Measurements from ENCODE around the gene ZBTB12. TPM values are rescaled to one million over a fixed set of nuclear protein-coding genes. Genes with fewer than 3 reads are reported as not detected.
A peak's percentile ranks its signal among the peaks of the same experiment; 100 is the strongest.

ZBTB12 gene
- total RNA-seq, 1 experiment from 2014 or later, result 11.7 TPM

DNA sequence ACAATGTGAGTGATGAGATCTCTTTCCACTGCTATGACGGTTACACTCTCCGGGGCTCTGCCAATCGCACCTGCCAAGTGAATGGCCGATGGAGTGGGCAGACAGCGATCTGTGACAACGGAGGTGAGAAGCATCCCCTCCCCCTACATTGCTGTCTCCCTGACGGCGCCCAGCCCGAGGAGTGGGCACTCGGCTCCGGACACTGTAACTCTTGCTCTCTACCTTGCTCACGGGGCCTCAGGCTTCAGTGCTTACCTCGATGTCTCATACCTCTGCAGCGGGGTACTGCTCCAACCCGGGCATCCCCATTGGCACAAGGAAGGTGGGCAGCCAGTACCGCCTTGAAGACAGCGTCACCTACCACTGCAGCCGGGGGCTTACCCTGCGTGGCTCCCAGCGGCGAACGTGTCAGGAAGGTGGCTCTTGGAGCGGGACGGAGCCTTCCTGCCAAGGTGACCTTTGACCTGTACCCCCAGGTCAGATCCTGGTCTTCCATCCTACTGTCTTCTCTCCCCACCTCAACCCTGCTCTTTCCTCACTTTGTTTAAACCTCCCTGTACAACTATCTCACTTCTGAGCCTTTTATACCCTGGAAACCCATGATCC, 45.3 kb upstream of the ZBTB12 start:
- peaks cover 27% of the 10 kb centered on the region for H3K36me3 Mint-ChIP-seq (ENCODE audit: insufficient read depth, unreplicated experiment)
- peaks cover 4% of the 10 kb centered on the region for H3K36me3 ChIP-seq (ENCODE audit: control insufficient read depth, insufficient read depth, low read length)
- H3K27me3 ChIP-seq (replicated peaks; ENCODE audit: control insufficient read depth, insufficient read depth, low read length), result no peaks in the 10 kb centered on the region
- peaks cover 40% of the 10 kb centered on the region for H3K4me1 Mint-ChIP-seq (ENCODE audit: low read depth, unreplicated experiment)
- no peaks in the 10 kb centered on the region for H3K9me3 Mint-ChIP-seq (ENCODE audit: unreplicated experiment)
- H3K9me3 ChIP-seq, result no peaks in the 10 kb centered on the region
- TF ChIP-seq, protein P1, sequence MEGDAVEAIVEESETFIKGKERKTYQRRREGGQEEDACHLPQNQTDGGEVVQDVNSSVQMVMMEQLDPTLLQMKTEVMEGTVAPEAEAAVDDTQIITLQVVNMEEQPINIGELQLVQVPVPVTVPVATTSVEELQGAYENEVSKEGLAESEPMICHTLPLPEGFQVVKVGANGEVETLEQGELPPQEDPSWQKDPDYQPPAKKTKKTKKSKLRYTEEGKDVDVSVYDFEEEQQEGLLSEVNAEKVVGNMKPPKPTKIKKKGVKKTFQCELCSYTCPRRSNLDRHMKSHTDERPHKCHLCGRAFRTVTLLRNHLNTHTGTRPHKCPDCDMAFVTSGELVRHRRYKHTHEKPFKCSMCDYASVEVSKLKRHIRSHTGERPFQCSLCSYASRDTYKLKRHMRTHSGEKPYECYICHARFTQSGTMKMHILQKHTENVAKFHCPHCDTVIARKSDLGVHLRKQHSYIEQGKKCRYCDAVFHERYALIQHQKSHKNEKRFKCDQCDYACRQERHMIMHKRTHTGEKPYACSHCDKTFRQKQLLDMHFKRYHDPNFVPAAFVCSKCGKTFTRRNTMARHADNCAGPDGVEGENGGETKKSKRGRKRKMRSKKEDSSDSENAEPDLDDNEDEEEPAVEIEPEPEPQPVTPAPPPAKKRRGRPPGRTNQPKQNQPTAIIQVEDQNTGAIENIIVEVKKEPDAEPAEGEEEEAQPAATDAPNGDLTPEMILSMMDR (IDR thresholded peaks at IDR 0.05; ENCODE audit: insufficient read depth in 1 of 2, low read depth in 1 of 2, low read length in 1 of 2, severe bottlenecking in 1 of 2, unreplicated experiment in 1 of 2), result no peak
- CTCF ChIA-PET, result no interaction called here
- no peak for DNase-seq
- no peak overlapping the region for H3K4me3 ChIP-seq (ENCODE audit: low read depth, low read length)
- peaks cover 32% of the 10 kb centered on the region for H3K4me1 ChIP-seq
- intact Hi-C loops (cut with micrococcal nuclease; ENCODE audit: unreplicated experiment), result no loop called here
- peak overlapping the region; percentile 94 for H3K27ac Mint-ChIP-seq (ENCODE audit: unreplicated experiment)
- peak overlapping the region; percentile 58 for H3K4me3 Mint-ChIP-seq (ENCODE audit: unreplicated experiment)
- POLR2A ChIA-PET, result no interaction called here
- BruUV-seq (replicated peaks), result no TSS peak
- H3K27me3 Mint-ChIP-seq (ENCODE audit: insufficient read depth, unreplicated experiment), result no peaks in the 10 kb centered on the region

DNA sequence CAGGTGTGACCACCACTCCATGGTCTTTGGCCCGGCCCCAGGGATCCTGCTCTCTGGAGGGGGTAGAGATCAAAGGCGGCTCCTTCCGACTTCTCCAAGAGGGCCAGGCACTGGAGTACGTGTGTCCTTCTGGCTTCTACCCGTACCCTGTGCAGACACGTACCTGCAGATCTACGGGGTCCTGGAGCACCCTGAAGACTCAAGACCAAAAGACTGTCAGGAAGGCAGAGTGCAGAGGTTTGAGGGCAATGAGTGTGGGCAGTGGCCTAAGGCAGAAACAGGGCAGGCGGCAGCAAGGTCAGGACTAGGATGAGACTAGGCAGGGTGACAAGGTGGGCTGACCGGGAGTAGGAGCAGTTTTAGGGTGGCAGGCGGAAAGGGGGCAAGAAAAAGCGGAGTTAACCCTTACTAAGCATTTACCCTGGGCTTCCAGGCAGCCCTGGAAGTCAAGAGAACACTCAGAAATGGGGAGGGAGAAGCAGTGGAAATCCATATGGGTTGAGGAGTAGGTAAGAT, 44.5 kb upstream of the ZBTB12 start:
- Histone ChIP-seq H3K4me1 (peaks cover 34% of the 10 kb centered on the region), H3K4me3 (ENCODE audit: low read depth, low read length) (peak overlapping the region; percentile 33), H3K9me3 (no peaks in the 10 kb centered on the region), H3K27me3 (replicated peaks; ENCODE audit: control insufficient read depth, insufficient read depth, low read length) (no peaks in the 10 kb centered on the region), H3K36me3 (ENCODE audit: control insufficient read depth, insufficient read depth, low read length) (peaks cover under 1% of the 10 kb centered on the region; the same call in 1 of the 2 replicates)
- ChIA-PET CTCF (interaction anchor here (0.9 to 1.2 kb wide), 3 partner anchors 11 to 63 kb away, joined by 3 to 5 read pairs (median 4); partner anchors contain the start of gene SKIC2), POLR2A (interaction anchor here (0.6 to 1.6 kb wide), 9 partner anchors 12 to 548 kb away, joined by 3 to 19 read pairs (median 5); partner anchors contain the start of genes DXO, EHMT2, GPANK1 and NELFE)
- peak overlapping the region; percentile 94 for H3K27ac Mint-ChIP-seq (ENCODE audit: unreplicated experiment)
- BruUV-seq (replicated peaks), result TSS peak; percentile 65
- TF ChIP-seq, protein P1 (IDR thresholded peaks at IDR 0.05; ENCODE audit: insufficient read depth in 1 of 2, low read depth in 1 of 2, low read length in 1 of 2, severe bottlenecking in 1 of 2, unreplicated experiment in 1 of 2), result no peak
- peaks cover 27% of the 10 kb centered on the region for H3K36me3 Mint-ChIP-seq (ENCODE audit: insufficient read depth, unreplicated experiment)
- intact Hi-C loops (cut with micrococcal nuclease; ENCODE audit: unreplicated experiment), result no loop called here
- peaks cover 43% of the 10 kb centered on the region for H3K4me1 Mint-ChIP-seq (ENCODE audit: low read depth, unreplicated experiment)
- no peak for DNase-seq
- H3K4me3 Mint-ChIP-seq (ENCODE audit: unreplicated experiment), result peak overlapping the region; percentile 58
- H3K27me3 Mint-ChIP-seq (ENCODE audit: insufficient read depth, unreplicated experiment), result no peaks in the 10 kb centered on the region
- H3K9me3 Mint-ChIP-seq (ENCODE audit: unreplicated experiment), result no peaks in the 10 kb centered on the region

DNA sequence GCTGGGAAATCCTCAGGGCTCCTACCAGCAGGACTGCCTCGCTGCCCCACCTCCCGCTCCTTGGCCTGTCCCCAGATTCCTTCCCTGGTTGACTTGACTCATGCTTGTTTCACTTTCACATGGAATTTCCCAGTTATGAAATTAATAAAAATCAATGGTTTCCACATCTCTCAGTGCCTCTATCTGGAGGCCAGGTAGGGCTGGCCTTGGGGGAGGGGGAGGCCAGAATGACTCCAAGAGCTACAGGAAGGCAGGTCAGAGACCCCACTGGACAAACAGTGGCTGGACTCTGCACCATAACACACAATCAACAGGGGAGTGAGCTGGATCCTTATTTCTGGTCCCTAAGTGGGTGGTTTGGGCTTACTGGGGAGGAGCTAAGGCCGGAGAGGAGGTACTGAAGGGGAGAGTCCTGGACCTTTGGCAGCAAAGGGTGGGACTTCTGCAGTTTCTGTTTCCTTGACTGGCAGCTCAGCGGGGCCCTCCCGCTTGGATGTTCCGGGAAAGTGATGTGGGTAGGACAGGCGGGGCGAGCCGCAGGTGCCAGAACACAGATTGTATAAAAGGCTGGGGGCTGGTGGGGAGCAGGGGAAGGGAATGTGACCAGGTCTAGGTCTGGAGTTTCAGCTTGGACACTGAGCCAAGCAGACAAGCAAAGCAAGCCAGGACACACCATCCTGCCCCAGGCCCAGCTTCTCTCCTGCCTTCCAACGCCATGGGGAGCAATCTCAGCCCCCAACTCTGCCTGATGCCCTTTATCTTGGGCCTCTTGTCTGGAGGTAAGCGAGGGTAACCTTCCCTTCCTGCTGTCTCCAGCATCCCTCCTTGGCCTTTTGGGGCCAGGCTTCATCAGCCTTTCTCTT, 43.9 kb upstream of the ZBTB12 start, which contains the start of gene CFB:
CFB (plus strand) TSS at position 589 of the 863 bp plus-strand sequence; CDS start at position 716, 127 bp downstream.
- H3K4me3 ChIP-seq (ENCODE audit: low read depth, low read length), result peak within 1 kb of the TSS; percentile 33
- H3K27me3 Mint-ChIP-seq (ENCODE audit: insufficient read depth, unreplicated experiment), result no peaks in the 10 kb centered on the region
- POLR2A ChIA-PET, result interaction anchor here (0.6 to 1.6 kb wide), 14 partner anchors 13 to 1305 kb away, joined by 3 to 19 read pairs (median 4); partner anchors contain the start of genes DXO, EHMT2, GPANK1 and HSPA1A
- peak; percentile 88 to 93 for DNase-seq
- CTCF ChIA-PET, result interaction anchor here (0.6 to 1.2 kb wide), 7 partner anchors 12 to 1019 kb away, joined by 3 to 5 read pairs (median 3); partner anchors contain the start of genes FKBPL and SKIC2
- no peaks in the 10 kb centered on the region for H3K9me3 ChIP-seq
- no TSS peak for BruUV-seq (replicated peaks)
- intact Hi-C loops (cut with micrococcal nuclease; ENCODE audit: unreplicated experiment), result loop anchor here (1.0 kb wide), 1 partner anchor 14 kb away; the partner anchor contains the start of gene SKIC2
- H3K27ac Mint-ChIP-seq (ENCODE audit: unreplicated experiment), result peak within 1 kb of the TSS; percentile 94
- TF ChIP-seq, protein P1 (IDR thresholded peaks at IDR 0.05; ENCODE audit: insufficient read depth in 1 of 2, low read depth in 1 of 2, low read length in 1 of 2, severe bottlenecking in 1 of 2, unreplicated experiment in 1 of 2), result no peak
- no peaks in the 10 kb centered on the region for H3K9me3 Mint-ChIP-seq (ENCODE audit: unreplicated experiment)
- peaks cover 23% of the 10 kb centered on the region for H3K36me3 Mint-ChIP-seq (ENCODE audit: insufficient read depth, unreplicated experiment)
- H3K4me3 Mint-ChIP-seq (ENCODE audit: unreplicated experiment), result peak within 1 kb of the TSS; percentile 58
- peaks cover 49% of the 10 kb centered on the region for H3K4me1 Mint-ChIP-seq (ENCODE audit: low read depth, unreplicated experiment)
- peaks cover 41% of the 10 kb centered on the region for H3K4me1 ChIP-seq
- no peaks in the 10 kb centered on the region for H3K36me3 ChIP-seq (ENCODE audit: control insufficient read depth, insufficient read depth, low read length)
- no peaks in the 10 kb centered on the region for H3K27me3 ChIP-seq (replicated peaks; ENCODE audit: control insufficient read depth, insufficient read depth, low read length)
